ENCODE data around the gene DMD.

GRCh38 chrX:33133320-33133719 lies 78.0 kb downstream of the DMD start:
- TF ChIP-seq CTCF (IDR thresholded peaks at IDR 0.05) (no peak), POLR2A (IDR thresholded peaks at IDR 0.05) (no peak)
